B cell (primary cell): ENCODE data around the gene SASH1.

Experiments
- EZH2 ChIP-seq: IDR thresholded peaks from 2 replicates; pipeline ENCODE4 v1.6.1; 2012; ENCODE audit warnings: borderline replicate concordance, low read depth, mild to moderate bottlenecking, moderate library complexity, low read length; ENCODE audit not compliant: insufficient read depth, poor library complexity, severe bottlenecking
- TF ChIP-seq, protein P1 (sequence below): fragments of 200-600 bp; IDR thresholded peaks from one replicate; pipeline ENCODE4 v1.8.0; 2022; ENCODE audit warnings: antibody characterized with exemption, mild to moderate bottlenecking

DNA sequence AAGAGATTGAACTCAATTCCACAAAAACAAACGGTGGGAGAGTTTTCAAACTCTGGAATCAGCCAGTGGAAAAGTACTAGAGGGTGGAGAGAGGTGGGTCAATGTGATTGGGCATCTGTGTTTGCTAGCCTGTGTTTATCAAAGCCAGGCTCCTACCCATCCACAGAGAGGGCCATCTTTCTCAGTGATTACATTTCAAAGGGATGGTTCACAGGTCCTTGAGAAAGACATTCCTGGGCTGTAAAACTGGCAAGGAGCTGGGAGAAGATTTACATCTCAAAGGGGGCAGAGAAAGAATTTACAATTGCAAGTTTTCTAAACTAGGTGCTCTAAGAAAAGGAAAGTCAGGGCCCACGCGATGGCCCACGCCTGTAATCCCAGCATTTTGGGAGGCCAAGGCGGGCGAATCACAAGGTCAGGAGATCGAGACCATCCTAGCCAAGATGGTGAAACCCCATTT lies 257.4 kb downstream of the SASH1 start:
- TF ChIP-seq, protein P1, sequence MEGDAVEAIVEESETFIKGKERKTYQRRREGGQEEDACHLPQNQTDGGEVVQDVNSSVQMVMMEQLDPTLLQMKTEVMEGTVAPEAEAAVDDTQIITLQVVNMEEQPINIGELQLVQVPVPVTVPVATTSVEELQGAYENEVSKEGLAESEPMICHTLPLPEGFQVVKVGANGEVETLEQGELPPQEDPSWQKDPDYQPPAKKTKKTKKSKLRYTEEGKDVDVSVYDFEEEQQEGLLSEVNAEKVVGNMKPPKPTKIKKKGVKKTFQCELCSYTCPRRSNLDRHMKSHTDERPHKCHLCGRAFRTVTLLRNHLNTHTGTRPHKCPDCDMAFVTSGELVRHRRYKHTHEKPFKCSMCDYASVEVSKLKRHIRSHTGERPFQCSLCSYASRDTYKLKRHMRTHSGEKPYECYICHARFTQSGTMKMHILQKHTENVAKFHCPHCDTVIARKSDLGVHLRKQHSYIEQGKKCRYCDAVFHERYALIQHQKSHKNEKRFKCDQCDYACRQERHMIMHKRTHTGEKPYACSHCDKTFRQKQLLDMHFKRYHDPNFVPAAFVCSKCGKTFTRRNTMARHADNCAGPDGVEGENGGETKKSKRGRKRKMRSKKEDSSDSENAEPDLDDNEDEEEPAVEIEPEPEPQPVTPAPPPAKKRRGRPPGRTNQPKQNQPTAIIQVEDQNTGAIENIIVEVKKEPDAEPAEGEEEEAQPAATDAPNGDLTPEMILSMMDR, result no peak
- TF ChIP-seq EZH2, result no peak
